HFFc6 (cell line): Measurements from ENCODE around the gene KCNK4. TPM values are rescaled to one million over a fixed set of nuclear protein-coding genes. Genes with fewer than 3 reads are reported as not detected.
A peak's percentile ranks its signal among the peaks of the same experiment; 100 is the strongest.

ENCODE experiments used
- DNase-seq: peaks from one replicate; pipeline ENCODE4 v3.0.0-alpha.2; 2018
- H3K27ac Mint-ChIP-seq: 2 replicates; pipeline ENCODE4 v1.8.0; 2020; ENCODE audit warnings: mild to moderate bottlenecking, mixed read lengths
- H3K27me3 Mint-ChIP-seq: 2 replicates; pipeline ENCODE4 v1.8.0; 2021; ENCODE audit warnings: mild to moderate bottlenecking, moderate library complexity, mixed read lengths; ENCODE audit not compliant: insufficient read depth
- H3K36me3 Mint-ChIP-seq: 2 replicates; pipeline ENCODE4 v1.8.0; 2021; ENCODE audit warnings: low read depth, mixed read lengths
- H3K4me1 Mint-ChIP-seq: 2 replicates; pipeline ENCODE4 v1.8.0; 2020; ENCODE audit warnings: low read depth, mixed read lengths
- H3K4me3 Mint-ChIP-seq: 2 replicates; pipeline ENCODE4 v1.8.0; 2020; ENCODE audit warnings: mild to moderate bottlenecking, moderate library complexity, mixed read lengths
- H3K9me3 Mint-ChIP-seq: 2 replicates; pipeline ENCODE4 v1.8.0; 2020; ENCODE audit warnings: mild to moderate bottlenecking, mixed read lengths
- CTCF ChIP-seq: fragments of 200-600 bp; sonication (generic); IDR thresholded peaks from 2 replicates; pipeline ENCODE4 v1.5.0; 2021; ENCODE audit warnings: antibody characterized with exemption, mild to moderate bottlenecking
- total RNA-seq, 6 experiments: library from RNA; stranded (reverse); fragmentation: NEBNext Ultra II Directional; extraction: Animal tissue kit (Norgen Biotek cat#: 25700); gene quantifications; 2 replicates in 1 of 6; 3 replicates in 5 of 6; pipeline ENCODE4 v1.2.3, GENCODE V29; 2021

Gene KCNK4
- total RNA-seq, 6 experiments from 2014 or later, result 0.14 TPM; not detected in 5

GRCh38 chr11:64342869-64343745 lies 52.0 kb downstream of the KCNK4 start:
- peaks cover 7% of the 10 kb centered on the region for H3K27me3 Mint-ChIP-seq
- no peak overlapping the region; the same call in 1 of the 2 replicates for H3K27ac Mint-ChIP-seq
- H3K36me3 Mint-ChIP-seq, result no peaks in the 10 kb centered on the region
- H3K4me3 Mint-ChIP-seq, result no peak overlapping the region
- H3K9me3 Mint-ChIP-seq, result no peaks in the 10 kb centered on the region
- TF ChIP-seq CTCF, result no peak
- no peak for DNase-seq
- H3K4me1 Mint-ChIP-seq, result no peaks in the 10 kb centered on the region

DNA sequence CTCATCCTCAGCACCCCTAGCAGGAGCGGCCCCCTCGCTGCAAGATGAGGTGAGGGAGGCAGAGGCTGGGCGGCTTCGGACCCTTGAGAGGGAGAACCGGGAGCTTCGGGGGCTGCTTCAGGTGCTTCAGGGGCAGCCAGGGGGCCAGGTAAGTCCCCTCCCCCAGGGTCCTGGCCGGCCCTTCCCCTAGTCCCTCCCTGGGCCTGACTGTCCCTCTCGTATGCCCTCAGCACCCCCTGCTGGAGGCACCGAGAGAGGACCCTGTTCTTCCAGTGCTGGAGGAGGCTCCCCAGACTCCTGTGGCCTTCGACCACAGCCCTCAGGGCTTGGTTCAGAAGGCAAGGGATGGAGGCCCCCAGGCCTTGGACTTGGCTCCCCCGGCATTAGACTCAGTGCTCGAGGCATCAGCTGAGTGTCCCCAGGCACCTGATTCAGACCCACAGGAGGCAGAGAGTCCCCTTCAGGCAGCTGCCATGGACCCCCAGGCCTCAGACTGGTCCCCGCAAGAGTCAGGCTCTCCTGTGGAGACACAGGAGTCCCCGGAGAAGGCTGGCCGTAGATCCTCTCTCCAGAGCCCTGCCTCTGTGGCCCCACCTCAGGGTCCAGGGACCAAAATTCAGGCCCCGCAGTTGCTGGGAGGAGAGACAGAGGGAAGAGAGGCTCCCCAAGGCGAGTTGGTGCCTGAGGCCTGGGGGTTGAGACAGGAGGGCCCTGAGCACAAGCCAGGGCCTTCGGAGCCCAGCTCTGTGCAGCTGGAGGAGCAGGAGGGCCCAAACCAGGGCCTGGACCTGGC lies 52.9 kb downstream of the KCNK4 start:
- no peaks in the 10 kb centered on the region for H3K4me1 Mint-ChIP-seq
- TF ChIP-seq CTCF, result peak; percentile 61

GRCh38 chr11:64344787-64345186 lies 53.7 kb downstream of the KCNK4 start:
- no peak overlapping the region for H3K4me3 Mint-ChIP-seq
- no peak for DNase-seq
- H3K27me3 Mint-ChIP-seq, result peaks cover 7% of the 10 kb centered on the region
- no peak for TF ChIP-seq CTCF
- H3K36me3 Mint-ChIP-seq, result no peaks in the 10 kb centered on the region
- no peaks in the 10 kb centered on the region for H3K4me1 Mint-ChIP-seq
- no peaks in the 10 kb centered on the region for H3K9me3 Mint-ChIP-seq
- no peak overlapping the region for H3K27ac Mint-ChIP-seq

More for the DNA sequence above, 52.9 kb downstream of the KCNK4 start:
- DNase-seq, result no peak
- Mint-ChIP-seq H3K27ac (no peak overlapping the region), H3K9me3 (no peaks in the 10 kb centered on the region), H3K36me3 (no peaks in the 10 kb centered on the region), H3K4me3 (no peak overlapping the region), H3K27me3 (peaks cover 7% of the 10 kb centered on the region)

DNA sequence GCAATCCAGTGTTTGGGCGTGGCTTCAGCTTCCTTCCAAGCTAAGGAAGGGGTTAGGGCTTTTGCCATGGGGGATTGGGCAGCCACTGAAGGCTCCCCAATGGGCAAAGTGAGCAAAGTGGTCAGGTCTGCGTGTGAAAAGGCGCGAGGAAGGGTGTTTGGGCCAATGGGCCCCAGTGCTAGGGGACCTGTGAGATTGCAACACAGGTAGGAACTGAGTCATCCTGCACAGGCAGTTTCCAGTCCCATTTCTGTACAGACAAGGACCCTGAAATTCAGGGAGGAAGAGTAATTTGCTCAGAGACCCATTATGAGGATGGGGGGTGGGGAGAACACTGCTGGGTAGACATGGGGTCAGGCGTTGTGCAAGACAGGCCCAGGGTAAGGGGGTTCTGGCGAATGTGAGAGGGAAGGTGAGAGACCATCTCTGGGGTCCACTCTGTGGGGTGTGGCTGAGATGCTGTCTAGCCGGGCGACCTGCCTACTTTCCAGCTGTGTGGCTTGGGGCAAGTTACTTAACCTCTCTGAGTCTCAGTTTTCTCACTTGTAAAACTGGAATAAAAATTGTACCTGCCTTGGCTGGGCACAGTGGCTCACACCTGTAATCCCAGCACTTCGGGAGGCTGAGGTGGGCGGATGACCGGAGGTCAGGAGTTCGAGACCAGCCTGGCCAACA lies 56.2 kb downstream of the KCNK4 start:
- no peaks in the 10 kb centered on the region for H3K36me3 Mint-ChIP-seq
- no peak for DNase-seq
- no peak overlapping the region for H3K27ac Mint-ChIP-seq
- H3K9me3 Mint-ChIP-seq, result no peaks in the 10 kb centered on the region
- H3K4me1 Mint-ChIP-seq, result no peaks in the 10 kb centered on the region
- TF ChIP-seq CTCF, result no peak
- peaks cover 9% of the 10 kb centered on the region for H3K27me3 Mint-ChIP-seq
- no peak overlapping the region for H3K4me3 Mint-ChIP-seq

GRCh38 chr11:64348383-64349024 lies 57.4 kb downstream of the KCNK4 start:
- no peak for TF ChIP-seq CTCF
- Mint-ChIP-seq H3K4me3 (no peak overlapping the region), H3K27me3 (peaks cover 8% of the 10 kb centered on the region), H3K27ac (no peak overlapping the region), H3K36me3 (no peaks in the 10 kb centered on the region), H3K9me3 (no peaks in the 10 kb centered on the region), H3K4me1 (no peaks in the 10 kb centered on the region)
- no peak for DNase-seq
